ENCODE data around the gene RHOH.
"Not testable (repeated sequence)": the region's sequence is repeated elsewhere in the genome, so short reads cannot be mapped to it uniquely, and the experiment has no call there.

The RHOH gene

DNA sequence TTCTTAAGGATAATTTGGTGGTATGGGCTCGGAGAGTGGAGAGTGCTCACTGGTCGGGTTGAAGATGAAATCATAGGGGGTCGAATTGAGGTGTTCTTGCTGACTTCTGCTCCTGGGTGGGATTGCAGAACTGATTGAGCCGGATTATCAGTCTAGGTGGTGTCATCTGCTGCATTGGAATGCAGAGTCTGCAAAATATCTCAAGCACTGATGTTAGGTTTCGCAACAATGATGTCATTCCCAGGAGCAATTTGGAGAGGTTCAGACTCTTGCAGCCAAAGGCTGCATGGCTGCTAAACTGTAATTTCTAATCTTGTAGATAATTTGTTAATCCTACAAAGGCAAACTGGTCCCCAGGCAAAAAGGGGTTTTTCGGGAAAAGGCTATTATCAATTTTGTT lies 67.7 kb downstream of the RHOH start:
- FAIRE-seq = no peak

DNA sequence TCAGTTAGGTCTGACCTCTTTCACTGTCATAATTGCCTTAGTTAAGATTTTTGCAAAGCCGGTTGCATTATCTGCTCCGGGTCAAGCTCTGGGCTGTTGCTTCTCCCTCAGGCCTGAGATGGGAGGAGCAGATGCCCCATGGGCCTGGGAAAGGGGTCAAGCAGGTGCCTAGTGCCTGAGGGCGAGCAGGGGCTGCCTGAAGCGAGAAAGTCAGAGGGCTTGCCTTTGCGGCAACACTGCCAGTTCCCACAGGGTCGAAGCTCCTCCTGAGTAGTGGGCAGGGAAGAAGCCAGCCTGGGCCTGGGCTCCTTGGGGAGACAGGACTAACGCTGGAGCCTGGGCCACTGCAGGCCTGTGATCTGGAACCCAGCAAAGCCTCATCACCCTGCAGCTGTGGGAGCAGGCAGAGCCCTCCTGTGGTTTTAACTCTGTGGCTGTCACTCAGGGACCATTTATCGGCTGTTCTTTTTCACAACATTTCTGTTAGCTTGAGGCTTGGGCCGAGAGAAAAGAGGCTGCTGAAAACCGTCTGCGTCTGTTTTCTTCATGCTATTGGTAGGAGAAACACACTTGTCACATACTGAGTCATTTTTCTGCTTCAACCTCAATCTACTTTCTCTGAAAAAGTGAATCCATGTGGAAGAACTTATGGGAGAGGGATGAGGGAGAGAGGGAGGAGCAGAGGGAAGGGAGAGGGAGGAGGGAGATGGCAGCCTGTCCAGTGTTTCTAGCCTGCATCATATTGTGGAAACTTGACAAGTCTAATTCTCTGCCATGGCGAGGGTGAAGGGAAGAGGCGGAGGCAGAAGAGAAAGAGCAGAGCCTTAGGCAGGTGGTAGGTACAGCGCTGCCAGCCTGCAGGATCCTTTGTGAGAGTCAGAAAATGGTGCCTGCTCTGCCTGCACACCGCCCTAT lies 68.4 kb downstream of the RHOH start:
- FAIRE-seq = no peak

DNA sequence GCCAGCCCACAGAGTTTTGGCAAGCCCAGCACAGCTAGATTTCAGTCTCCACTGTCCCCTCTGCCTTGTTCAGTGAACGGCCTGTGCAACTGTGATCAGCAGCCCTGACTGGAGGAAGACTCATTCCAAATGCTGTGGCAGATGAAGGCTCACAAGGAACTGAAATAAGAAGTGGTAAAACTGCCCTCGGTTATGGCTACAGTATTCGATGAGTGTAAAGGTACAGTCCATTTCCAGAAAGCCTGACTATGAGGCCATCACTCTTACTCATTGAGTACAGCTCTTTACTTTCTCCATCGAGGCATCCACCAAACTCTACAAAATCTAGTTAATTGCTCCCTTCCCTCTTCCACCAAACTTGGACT lies 69.1 kb downstream of the RHOH start:
- no peak for FAIRE-seq

DNA sequence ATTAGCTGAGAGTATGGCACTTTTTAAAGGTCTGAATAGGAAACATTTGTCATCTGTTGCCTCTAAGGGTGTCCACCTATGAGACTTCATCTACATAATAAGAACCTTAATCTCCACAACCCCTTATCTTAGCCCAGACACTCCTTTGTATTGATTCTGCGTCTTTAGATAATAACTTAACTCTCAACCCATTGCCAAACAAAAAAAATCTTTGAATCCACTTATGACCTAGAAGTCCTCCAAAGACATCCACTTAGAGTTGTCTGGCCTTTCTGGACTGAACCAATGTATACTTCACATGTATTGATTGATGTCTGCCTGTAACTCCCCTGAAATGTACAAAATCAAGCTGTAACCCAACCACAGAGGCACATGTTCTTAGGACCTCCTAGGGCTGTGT lies 72.3 kb downstream of the RHOH start:
- FAIRE-seq = no peak

DNA sequence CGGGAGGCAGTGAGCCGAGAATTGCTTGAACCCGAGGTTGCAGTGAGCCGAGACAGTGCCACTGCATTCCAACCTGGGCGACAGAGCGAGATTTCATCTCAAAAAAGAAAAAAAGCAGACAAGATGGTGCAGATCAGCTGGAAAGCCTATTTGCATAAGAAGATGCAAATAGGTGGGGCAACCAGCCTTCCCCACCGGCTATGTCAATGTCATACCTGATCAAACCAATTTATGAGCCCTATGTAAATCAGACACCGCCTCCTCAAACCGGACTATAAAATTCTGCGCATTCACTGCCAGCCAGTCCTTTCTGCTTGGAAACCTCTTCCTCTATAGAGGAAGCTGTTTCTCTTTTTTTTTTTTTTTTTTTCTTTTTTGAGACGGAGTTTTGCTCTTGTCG lies 73.8 kb downstream of the RHOH start:
- no peak for FAIRE-seq

DNA sequence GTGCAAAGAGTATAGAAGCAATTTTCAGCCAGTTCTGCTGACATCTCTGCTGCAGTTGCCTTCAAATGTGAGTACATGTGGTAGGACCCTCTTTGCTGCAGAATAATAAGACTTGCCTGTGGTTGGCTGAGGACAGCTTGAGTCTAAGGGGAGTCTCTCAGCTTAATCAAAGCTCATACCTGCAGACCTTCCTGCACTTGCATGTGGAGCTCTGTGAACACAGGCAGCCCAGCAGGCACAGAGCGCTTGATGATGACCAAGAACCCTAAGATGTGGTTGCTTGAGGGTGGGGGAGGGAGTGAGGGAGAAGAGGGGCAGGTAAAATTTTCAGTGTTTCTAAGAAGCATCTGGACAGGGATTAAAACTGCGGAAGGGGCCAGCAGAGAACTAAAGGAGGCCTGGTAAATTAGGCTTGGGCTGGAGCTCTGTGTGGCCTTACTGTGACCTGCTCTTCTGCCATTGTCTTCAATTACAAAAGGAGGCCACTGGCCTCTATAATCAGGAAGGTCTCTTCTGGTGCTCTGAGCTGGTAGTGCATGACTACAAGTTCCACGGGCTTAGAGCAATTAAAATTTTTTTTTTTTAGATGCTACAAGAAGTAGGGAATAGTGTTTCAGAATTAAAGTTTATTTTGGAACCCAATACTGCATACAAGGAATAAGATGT lies 78.4 kb downstream of the RHOH start:
- FAIRE-seq = no peak

DNA sequence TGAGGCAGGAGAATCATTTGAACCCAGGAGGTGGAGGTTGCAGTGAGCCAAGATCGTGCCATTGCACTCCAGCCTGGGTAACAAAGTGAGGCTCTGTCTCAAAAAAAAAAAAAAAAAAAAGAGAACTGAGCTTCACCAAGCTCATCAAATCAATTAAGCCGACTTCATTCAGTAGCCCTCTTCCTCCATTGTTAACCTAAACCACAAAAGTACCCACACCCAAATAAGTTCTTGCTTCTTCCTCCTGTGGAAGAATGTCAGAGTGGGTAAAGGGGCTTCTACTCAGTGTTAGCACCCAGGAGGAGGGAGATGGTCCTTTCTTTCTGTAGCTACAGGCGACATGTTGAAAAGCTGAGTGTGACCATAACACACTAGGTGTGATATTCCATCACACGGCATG lies 79.7 kb downstream of the RHOH start:
- no peak for FAIRE-seq

DNA sequence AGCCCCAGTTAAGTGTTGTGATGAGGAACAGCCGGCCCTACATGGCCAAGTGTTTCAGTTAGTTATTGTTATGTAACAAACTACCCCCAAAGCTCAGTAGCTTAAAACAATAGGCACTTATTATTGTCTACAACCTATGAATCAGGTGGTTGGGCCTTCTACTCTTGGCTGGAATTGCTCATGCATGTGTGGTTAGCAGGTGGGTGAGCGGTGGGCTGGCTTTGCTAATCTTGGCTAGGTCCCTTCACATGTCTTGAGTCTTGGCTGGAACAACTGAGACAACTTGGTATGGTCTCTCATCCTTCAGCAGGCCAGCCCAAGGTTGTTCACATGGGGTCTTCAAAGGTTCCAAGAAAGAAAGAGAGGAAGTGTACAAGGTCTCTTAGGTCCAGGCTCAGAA lies 83.8 kb downstream of the RHOH start:
- FAIRE-seq = no peak

DNA sequence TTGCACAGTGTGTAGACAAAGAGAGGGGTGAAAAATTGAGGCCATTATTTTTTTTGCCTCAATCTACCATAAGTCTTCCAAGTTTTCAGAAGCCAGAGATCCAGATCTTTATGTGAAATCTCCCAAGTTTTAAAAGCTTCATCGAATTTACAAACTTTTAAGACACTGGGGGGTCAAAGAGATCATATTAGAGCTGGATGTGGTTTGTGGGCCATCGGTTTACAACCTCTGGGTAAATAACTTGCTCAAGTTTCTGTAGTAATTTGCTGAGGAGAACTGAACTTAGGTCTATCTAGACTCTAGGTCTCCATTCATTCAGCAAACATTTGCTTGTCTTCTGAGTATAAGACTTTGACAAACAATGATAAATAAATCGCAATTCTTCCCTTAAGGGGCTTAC lies 84.3 kb downstream of the RHOH start:
- FAIRE-seq = no peak

DNA sequence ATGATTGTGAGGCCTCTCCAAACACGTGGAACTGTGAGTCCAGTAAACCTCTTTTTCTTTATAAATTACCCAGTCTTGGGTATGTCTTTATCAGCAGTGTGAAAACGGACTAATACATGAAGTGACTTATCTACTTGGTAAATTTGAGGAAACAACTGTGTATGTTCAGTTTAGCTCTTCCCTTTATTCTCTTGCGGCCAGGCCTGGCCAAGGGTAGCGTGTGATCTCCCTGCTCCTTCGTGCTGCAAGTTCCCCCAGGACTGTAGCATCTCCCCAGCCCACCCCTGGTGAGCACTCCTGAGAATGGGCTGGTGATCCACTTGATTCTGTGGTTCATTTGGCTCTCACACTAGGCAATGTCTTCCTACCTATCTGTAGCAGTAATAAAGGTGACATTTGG lies 85.1 kb downstream of the RHOH start:
- FAIRE-seq = no peak

DNA sequence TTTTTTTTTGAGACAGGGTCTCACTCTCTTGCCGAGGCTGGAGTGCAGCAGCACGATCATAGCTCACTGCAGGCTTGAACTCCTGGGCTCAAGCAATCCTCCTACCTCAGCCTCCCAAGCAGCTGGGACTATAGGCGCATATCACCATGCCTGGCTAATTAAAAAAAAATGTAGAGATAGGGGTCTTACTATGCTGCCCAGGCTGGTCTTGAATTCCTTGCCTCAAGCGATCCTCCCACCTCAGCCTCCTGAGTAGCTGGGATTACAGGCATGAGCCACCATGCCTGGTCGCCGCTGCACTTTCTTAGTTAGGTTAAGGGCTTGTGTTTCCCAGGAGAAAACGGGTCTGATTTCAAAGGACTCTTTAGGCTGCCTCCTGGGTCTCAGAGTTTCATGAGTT lies 86.0 kb downstream of the RHOH start:
- FAIRE-seq = not testable (repeated sequence)

DNA sequence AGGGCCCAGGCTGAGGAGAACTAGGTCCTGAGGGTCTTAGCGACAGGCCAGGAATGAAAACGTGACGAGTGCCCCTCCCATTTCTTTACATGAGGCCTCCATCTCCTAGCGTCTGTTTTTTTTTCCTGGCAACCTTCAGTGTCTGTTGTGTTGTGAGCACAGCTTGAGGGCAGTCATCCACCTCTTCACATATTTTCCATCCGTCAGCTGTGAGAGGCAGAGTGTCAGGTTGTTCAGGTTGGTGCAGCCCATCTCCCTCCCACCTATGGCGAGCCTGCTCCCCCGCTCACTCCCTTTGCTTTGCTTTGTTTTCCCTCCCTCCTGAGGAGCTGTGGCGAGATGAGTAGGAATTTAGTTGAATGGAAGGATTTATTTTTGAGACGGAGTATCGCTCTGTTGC lies 86.6 kb downstream of the RHOH start:
- no peak for FAIRE-seq

DNA sequence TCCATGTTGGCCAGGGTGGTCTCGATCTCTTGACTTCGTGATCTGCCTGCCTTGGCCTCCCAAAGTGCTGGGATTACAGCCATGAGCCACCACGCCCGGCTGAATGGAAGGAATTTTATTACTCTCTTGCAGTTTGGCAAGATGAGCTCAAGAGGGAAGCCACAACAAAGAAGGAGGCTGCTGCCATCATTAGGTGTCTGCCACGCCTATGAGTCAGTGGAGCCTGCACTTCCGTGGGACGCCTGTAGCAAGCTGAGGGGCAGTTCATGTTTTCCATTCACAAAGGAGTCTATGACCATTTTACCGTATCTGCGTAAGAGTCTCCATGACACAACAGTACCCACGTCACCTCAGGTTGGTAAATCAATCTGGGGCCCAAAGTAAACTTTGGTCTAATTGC lies 87.1 kb downstream of the RHOH start:
- no peak for FAIRE-seq

DNA sequence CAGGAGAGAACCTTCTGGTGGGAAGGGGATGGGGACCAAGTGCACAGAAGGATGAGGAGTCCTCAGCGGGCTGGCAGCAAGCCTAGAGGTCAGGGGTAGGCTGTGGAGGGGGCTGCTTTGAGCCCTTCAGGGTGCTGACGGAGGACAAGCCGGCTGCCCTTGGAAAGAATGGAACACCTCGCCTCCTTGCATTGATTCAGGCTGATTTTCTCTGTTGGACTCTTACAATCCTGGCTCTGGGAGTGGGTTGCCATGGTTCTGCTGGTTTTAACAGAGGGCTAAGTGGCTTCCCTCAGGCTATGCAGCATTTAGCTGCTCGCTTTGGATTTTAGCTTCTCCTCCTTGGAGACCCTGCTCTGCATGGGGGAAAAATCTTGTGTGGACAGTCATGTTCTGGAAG lies 88.9 kb downstream of the RHOH start:
- FAIRE-seq = no peak

DNA sequence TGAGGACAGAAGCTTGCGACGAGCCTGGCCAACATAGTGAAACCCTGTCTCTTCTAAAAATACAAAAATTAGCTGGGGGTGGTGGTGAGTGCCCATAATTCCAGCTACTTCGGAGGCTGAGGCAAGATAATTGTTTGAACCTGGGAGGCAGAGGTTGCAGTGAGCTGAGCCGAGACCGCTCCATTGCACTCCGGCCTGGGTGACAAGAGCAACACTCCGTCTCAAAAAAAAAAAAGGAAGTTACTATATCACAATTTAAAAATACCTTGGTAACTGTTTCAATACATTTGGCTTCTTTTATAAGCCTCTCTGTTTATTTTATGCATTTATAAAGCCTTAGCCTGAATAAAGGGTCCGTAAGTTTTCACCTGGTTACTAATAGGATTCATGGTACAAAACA lies 91.7 kb downstream of the RHOH start:
- FAIRE-seq = no peak

DNA sequence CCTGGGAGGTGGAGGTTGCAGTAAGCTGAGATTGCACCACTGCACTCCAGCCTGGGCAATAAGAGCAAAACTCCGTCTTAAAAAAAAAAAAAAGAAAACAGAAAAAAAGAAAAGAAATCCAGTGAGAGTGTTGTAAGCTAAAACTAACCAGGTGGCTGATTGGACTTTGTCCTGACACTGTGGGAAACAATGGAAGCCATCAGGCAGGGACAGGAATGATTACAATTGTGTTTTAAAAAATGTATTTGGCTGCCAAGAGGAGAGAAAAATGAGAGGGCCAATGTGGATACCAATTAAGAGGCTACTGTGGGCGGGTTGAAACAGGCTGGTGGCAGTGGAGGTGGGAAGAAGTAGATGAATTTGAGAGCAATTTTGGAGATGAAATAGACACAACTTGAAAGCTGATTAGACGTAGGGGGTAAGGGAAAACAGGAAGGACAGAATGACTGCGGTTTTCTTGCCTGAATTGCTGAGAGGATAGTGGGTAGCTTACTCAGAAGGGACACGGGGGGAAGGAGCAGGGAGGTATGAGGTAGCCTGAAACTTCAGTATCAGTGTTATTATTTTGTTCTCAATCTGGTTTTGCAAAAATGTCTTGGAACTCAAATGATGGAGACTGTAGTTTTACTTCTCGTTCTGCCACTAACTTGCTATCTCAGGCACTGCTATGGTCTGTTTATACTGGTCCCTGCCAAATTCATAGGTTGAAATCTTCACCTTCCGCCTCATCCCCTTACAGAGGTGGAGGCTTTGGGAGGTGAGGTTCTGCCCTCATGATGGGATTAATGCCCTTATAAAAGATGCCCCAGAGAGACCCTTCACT lies 92.7 kb downstream of the RHOH start:
- no peak for FAIRE-seq

DNA sequence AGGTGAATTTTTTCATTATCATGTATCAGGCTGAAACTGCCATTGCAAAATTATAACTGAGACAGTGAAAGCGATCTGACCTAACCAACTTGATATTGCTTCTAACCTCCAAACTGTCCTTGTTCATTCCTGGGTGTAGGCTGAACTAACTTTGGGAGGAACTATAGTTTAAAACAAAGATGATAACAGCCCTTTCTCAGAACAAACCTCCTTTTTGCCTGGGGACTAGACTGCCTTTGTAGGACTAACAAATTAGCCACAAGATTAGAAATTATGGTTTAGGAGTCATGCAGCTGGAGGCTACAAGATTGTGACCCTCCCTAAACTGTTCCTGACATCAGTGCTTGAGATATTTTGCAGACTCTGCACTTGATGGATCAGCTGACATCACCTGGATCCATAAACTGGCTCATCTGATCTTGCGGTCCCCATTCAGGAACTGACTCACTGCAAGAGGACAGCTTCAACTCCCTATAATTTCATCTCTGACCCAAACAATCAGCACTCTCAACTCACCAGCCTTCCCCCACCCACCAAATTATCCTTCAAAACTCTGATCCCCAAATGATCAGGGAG lies 93.9 kb downstream of the RHOH start:
- FAIRE-seq = not testable (repeated sequence)

DNA sequence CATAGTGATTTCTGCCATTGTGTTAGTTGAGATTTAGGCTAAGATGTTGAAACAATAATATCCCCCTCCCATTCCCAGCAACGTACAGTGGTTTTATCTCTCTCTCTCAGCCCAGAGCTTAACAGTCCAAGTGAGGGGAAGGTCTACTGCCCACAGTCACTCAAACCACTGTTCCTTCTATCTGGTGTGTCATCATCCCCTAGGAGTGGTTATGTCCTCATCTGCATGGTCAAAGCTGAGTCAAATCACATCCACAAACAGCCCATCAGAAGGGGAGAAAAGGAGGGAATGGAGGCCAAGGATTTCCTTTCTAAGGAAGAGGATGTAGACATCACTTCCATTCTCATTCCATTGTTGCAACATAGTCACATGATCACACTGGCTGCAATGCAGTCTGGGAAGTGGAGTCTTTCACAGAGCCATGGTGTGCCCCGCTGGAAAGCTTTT lies 95.5 kb downstream of the RHOH start:
- no peak for FAIRE-seq

DNA sequence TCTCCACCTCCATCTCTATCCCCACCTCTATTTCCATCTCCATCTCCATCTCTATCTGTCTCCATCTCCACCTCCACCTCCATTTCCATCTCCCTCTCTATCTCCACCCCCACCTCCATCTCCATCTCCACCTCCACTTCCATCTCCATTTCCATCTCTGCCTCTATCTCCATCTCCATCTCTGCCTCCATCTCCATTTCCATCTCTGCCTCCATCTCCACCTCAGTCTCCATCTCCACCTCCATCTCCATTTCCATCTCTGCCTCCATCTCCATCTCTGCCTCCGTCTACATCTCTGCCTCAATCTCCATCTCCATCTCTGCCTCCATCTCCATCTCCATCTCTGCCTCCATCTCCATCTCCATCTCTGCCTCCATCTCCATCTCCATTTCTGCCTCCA lies 97.5 kb downstream of the RHOH start:
- no peak for FAIRE-seq

DNA sequence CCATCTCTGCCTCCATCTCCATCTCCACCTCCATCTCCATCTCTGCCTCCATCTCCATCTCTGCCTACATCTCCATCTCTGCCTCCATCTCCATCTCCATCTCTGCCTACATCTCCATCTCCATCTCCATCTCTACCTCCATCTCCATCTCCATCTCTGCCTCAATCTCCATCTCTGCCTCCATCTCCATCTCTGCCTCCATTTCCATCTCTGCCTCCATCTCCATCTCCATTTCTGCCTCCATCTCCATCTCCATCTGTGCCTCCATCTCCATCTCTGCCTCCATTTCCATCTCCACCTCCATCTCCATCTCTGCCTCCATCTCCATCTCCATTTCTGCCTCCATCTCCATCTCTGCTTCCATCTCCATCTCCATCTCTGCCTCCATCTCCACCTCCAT lies 98.2 kb downstream of the RHOH start:
- FAIRE-seq = not testable (repeated sequence)

DNA sequence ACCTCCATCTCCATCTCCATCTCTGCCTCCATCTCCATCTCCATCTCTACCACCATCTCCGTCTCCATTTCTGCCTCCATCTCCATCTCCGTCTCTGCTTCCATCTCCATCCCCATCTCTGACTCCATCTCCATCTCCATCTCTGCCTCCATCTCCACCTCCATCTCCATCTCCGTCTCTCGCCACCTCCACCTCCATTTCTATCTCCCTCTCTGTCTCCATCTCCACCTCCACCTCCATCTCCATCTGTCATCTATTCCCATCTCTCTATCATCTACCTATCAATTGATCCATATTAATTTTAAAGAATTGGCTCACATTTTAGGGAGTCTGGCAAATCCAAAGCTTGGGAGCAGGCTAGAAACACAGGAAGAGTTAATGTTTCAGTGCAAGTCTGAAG lies 98.7 kb downstream of the RHOH start:
- no peak for FAIRE-seq

Measured in islet of Langerhans (tissue), 1 donor.